HG03175 (cell line): ENCODE measurements around the gene NTM.
"Not testable (repeated sequence)": the region's sequence is repeated elsewhere in the genome, so short reads cannot be mapped to it uniquely, and the experiment has no call there.

Experiments used
- ATAC-seq: cut with Tn5 transposase; IDR thresholded peaks from one replicate; pipeline ENCODE4 v1.9.1; 2021; ENCODE audit warnings: mild to moderate bottlenecking, moderate library complexity; ENCODE audit not compliant: unreplicated experiment

Gene NTM

DNA sequence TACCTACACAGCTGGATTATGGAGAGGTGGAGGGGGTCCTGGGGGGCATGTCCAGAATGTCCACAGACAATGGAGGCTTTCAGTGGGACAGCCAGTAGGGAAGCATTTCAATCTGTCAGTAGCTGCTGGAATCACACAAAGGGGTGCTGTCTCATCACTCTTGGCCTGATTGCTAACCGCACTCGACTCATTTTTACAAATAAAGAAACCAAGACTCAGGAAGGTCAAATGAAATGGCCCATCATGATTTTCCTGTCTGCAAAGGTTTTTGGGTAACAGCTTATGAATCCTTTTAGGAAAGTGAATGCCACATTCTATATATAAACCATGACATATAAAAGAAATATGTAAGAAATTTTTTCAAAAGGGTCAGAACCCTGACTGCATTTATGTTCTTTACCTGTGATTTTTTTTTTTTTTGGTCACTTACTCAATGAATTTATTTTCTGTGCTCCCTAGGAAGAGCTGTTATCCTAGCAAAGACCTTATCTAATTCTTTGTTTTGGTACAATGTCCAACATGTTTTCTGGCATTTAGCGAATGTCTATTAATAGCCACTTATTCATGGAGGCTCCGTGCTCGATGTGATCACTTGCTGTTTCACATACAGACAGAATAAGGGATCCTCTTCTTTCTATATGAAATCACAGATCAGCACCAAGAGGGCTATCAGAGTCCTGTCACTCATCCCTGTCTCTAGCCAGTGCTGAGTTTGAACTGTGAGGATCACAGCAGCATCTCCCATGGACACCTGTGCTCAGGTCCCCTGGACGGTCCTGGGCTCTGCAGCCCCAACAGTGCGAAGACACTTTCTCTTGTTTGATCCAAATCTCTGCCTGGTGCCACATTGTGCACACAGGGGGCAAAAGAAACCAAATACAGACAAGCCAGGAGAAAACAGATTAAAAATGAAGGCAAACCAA, 979.7 kb downstream of the NTM start:
- no peak for ATAC-seq

DNA sequence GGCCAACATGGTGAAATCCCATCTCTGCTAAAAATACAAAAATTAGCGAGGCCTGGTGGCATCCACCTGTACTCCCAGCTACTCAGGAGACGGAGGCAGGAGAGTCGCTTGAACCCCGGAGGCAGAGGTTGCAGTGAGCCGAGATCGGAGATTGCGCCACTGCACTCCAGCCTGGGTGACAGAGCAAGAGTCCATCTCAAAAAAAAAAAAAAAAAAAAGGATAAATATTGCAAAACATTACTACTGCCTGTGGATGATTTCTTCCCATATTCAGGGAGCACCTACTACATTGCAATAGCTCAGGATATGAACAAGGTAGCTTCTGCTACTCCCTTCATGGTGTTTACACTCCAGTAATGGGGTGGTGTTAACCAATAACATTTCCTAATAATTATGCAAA, 980.6 kb downstream of the NTM start:
- no peak for ATAC-seq

DNA sequence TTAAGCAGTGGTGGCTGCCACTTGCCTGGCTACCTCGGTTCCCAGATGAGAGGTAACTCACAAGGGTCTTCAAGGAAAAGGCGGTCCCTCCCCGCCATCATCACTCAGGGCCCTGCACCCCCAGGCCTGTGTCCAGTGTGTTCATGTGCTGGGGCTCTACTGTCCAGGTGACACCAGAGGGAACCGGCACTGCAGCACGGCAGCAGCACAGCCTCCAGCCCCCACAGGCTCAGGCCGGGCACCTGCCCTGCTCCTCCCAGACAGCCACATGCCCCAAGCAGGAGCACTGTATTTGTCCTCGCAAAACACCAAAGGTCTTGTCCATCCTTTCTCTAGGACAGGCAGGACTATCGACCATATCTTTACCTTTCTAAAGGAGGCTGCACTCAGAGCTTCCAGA, 982.1 kb downstream of the NTM start:
- no peak for ATAC-seq

DNA sequence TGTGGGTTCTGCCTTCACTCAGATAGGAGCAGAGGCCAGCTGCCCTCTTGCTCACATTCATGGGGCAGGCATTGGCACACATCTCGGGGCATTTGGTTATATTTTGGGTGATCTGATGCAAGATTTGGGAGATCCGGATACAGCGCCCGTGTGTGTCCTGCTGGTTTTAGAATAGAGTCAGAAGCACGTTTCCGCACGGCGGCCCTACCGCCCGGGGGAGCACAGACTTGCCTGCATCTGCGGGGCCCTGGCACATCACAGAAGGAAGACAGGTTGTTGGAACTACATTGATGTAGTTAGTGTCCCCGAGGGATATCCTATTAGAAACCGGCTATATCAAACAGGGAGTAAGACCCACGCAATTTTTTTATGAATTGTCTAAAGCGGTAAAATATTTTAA, 982.8 kb downstream of the NTM start:
- no peak for ATAC-seq

DNA sequence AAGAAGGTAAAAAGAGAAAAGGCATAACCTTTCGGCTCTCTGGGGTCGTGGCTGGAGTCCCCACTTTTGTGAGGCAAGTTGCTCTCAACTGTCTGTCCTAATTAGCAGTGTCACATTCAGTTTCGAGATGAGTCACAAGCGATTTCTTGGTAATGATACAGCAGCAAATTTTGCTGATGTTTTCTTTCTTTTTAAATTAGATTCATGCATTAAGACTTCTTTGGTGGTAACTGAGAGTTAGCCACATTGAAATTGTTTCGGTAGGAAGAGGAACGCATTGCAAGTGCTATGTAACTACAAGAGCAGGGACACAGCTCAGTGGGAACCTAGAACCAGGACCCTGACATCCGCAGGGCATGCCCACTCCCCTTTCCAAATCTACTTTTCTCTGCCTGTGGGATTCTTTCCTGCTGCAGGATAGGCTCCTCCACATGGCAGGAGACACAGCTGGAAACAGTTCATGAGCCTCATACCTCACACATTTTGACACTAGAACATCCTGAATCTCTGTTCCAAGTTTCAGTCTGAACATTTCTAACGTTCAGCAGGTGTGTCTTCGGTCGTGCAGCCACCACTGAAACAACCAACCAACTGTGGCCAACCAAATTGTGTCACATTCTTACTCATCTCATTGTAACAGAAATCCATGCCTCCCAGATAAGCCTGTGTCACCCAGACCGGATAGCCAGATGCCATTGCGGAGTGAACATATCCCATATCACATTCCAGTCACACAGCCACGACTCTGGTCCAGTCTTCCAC, 987.6 kb downstream of the NTM start:
- peak; percentile 81 for ATAC-seq

DNA sequence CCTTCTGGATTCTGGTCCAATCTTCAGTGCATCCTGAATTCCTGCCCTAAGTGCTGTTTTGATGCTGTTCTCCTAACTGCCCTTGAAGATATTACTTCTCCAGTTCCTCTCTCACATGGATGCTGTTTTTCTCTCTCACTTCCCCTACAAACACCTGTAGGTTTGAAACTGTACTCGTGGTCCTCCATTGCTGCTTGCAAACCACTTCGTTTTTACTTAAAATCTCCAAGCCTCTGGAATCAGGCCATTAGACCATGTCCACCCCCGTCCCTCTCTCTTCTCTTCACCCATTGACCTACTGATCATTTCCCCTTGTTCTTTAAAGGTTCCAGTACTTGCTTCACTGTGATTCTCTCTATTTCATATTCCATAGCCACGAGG, 988.1 kb downstream of the NTM start:
- ATAC-seq = peak; percentile 45

DNA sequence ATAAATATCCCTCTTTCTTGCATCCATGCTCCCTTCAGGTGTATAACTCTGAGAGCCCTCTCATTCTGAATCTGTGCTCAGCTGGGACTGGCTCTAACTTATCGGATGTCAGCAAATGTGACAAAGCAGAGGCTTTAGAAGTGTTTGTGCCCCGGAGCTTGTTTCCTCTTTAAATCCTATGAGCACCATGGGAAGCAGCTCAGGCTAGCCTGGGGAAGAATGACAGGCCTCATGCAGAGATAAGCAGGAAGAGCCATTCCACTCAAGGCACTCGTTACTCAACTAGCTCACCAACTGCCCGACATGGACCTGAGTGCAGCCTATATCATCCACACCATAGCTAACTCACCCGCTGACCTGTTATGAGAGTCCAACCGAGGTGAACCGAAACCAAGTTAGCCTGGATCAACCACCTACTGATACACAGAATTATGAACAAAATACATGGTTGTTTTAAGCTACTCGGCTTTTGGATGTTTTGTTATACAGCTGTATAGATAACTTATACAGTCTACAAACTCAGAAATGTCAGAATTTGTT, 990.7 kb downstream of the NTM start:
- ATAC-seq = no peak

DNA sequence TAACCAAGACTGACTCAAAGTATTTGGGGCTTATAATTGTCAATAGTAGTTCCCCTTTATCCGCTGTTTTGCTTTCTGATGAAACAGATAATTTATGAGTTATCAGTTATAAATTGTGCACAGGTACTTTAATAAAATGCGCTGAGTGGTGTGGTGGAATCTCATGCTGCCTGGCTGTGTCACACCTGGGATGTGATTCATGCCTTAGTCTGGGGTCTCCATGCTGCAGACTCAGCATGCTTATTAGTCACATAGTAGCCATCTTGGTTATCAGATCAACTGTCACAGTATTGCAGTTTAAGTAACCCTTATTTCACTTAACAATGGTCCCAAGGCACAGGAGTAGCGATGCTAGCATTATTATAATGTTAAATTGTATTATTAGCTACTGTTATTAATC, 995.2 kb downstream of the NTM start:
- ATAC-seq = no peak

DNA sequence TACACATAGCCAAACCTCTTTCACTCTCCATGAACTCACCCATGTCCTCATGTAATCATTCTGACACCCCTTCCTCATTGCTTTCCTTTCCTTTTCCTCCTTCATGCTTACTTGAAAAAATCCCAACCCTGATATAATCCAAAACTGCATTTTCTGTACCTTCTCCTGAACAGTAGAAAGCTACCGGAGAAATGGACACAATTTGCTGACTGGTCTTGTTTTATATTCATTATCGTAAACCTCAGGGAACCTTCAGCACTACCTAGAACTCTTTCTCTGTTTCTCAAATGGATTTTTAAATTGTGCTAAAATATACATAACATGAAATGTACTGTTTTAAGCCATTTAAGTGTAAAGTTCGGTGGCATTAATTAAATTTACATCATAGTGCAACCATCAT, 996.9 kb downstream of the NTM start:
- no peak for ATAC-seq

DNA sequence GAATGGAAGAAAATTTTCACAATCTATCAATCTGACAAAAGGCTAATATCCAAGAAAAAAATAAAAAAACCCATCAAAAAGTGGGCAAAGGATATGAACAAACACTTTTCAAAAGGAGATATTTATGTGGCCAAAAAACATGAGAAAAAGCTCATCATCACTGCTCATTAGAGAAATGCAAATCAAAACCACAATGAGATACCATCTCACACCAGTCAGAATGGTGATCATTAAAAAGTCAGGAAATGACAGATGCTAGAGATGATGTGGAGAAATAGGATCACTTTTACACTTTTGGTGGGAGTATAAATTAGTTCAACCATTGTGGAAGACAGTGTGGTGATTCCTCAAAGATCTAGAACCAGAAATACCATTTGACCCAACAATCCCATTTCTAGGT, 999.7 kb downstream of the NTM start:
- ATAC-seq = not testable (repeated sequence)

DNA sequence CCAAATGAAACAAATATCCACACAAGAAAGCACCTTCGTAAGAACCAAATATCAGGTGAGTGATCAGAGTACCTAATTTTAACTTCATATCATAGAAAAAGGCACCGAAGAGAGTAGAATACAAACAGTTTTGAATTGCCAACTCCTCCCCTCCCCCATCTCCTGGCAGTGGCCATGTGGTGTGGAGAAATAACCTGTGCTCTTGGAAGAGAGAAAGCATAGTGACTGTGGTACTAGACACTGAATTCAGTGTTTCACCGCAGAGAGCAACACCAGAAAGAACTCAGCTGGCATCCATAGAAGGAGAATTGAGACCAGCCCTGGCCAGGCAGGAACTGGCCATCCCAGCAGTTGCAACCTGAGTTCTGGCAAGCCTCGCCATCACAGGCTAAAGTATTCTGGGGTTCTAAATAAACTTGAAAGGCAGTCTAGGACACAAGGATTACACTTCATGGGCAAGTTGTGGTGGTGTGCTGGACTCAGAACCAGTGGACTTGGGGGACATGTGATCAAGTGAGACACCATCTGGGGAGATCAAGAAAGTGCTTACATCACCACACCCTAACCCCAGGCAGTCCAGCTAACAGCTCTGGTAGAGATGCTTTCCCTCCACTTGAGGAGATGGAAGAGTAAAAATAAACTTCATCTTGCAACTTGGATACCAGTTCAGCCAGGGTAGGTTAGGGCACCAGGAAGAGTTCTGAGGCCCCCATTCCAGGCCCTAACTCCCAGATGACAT, 1003.2 kb downstream of the NTM start:
- ATAC-seq = no peak

DNA sequence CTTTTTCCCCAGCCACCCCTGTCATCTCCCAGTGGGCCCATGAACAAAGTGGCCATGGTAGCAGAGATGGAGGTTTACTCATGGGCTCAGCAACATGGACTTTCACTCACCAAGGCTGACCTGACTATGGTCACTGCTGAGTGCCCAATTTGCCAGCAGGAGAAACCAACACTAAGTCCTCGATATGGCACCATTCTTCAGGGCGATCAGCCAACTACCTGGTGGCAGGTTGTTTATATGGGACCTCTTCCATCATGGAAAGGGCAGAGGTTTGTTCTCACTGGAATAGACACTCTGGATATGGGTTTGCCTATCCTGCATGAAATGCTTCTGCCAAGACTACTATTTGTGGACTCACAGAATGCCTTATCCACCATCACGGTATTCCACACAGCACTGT, 1009.1 kb downstream of the NTM start:
- no peak for ATAC-seq
